ENCODE data around the gene WDR64.

- TF ChIP-seq CTCF (IDR thresholded peaks at IDR 0.05) (no peak), POLR2A (IDR thresholded peaks at IDR 0.05) (no peak)
Observed at GRCh38 chr1:241640867-241641622, 11.0 kb upstream of the WDR64 start.
